HEK293 (cell line): ENCODE results near the gene CHN1.
A peak's percentile ranks its signal among the peaks of the same experiment; 100 is the strongest.

Experiments used
- CTCF ChIA-PET: fragments of 350-600 bp; formaldehyde crosslinking; extraction: SDS; loops from one replicate; lab custom pipeline; 2021; ENCODE audit warnings: antibody characterized with exemption; lab: Yijun Ruan, JAX
- POLR2A ChIA-PET: fragments of 300-600 bp; formaldehyde crosslinking; extraction: SDS; loops from one replicate; lab custom pipeline; 2020; ENCODE audit warnings: antibody characterized with exemption, inconsistent platforms; lab: Yijun Ruan, JAX
- H3K27ac ChIP-seq: fragments of 200-500 bp; sonication (Bioruptor generic); 2 replicates; pipeline ENCODE4 v1.5.1; 2014; ENCODE audit warnings: low read depth, low read length, control low read depth, inconsistent platforms; ENCODE audit errors: extremely low read depth
- H3K36me3 ChIP-seq, 2 experiments: fragments of 200-500 bp in 1 of 2; sonication (Bioruptor generic) in 1 of 2; 1 replicate in 1 of 2; 2 replicates in 1 of 2; pipeline ENCODE4 v1.5.1; 2014 to 2017; ENCODE audit warnings: inconsistent platforms in 2 of 2, low read length in 2 of 2; ENCODE audit not compliant: control insufficient read depth in 2 of 2, insufficient read depth in 1 of 2
- H3K4me1 ChIP-seq: fragments of 200-500 bp; sonication (Bioruptor generic); 2 replicates; pipeline ENCODE4 v1.5.1; 2014; ENCODE audit warnings: mild to moderate bottlenecking, low read length, inconsistent platforms; ENCODE audit not compliant: control insufficient read depth, insufficient read depth
- H3K4me3 ChIP-seq: 2 replicates; pipeline ENCODE4 v1.5.1; 2011; ENCODE audit warnings: low read depth, mild to moderate bottlenecking, control low read depth, low read length, moderate library complexity
- H3K9me3 ChIP-seq: fragments of 200-500 bp; sonication (Bioruptor generic); 2 replicates; pipeline ENCODE4 v1.5.1; 2014; ENCODE audit warnings: low read depth, low read length, inconsistent platforms; ENCODE audit not compliant: control insufficient read depth, insufficient read depth
- GLI4 ChIP-seq: fragments of 450-650 bp; formaldehyde crosslinking; IDR thresholded peaks from 2 replicates; pipeline ENCODE4 v1.5.1; 2016; ENCODE audit warnings: missing biosample characterization, missing genetic modification characterization
- KLF16 ChIP-seq: fragments of 450-650 bp; formaldehyde crosslinking; IDR thresholded peaks from 2 replicates; pipeline ENCODE4 v1.5.1; 2017; ENCODE audit warnings: missing biosample characterization, missing genetic modification characterization
- MYNN ChIP-seq: fragments of 450-650 bp; formaldehyde crosslinking; IDR thresholded peaks from 2 replicates; pipeline ENCODE4 v1.5.1; 2016; ENCODE audit warnings: missing biosample characterization, missing genetic modification characterization, borderline replicate concordance
- SCRT1 ChIP-seq: fragments of 450-650 bp; formaldehyde crosslinking; IDR thresholded peaks from 2 replicates; pipeline ENCODE4 v1.5.1; 2016; ENCODE audit warnings: missing biosample characterization, missing genetic modification characterization, borderline replicate concordance
- SP2 ChIP-seq: fragments of 450-650 bp; formaldehyde crosslinking; IDR thresholded peaks from 2 replicates; pipeline ENCODE4 v1.5.1; 2016; ENCODE audit warnings: missing biosample characterization, missing genetic modification characterization
- SP3 ChIP-seq: fragments of 450-650 bp; formaldehyde crosslinking; IDR thresholded peaks from 2 replicates; pipeline ENCODE4 v1.5.1; 2016; ENCODE audit warnings: missing biosample characterization, missing genetic modification characterization
- ZBTB21 ChIP-seq: fragments of 450-650 bp; formaldehyde crosslinking; IDR thresholded peaks from 2 replicates; pipeline ENCODE4 v1.5.1; 2017; ENCODE audit warnings: missing biosample characterization, missing genetic modification characterization
- ZFP41 ChIP-seq: fragments of 450-650 bp; formaldehyde crosslinking; IDR thresholded peaks from 2 replicates; pipeline ENCODE4 v1.5.1; 2016; ENCODE audit warnings: missing biosample characterization, missing genetic modification characterization, borderline replicate concordance
- ZNF133 ChIP-seq: fragments of 450-650 bp; formaldehyde crosslinking; IDR thresholded peaks from 2 replicates; pipeline ENCODE4 v1.5.1; 2016; ENCODE audit warnings: missing biosample characterization, missing genetic modification characterization
- ZNF18 ChIP-seq: fragments of 450-650 bp; formaldehyde crosslinking; IDR thresholded peaks from 2 replicates; pipeline ENCODE4 v1.5.1; 2016; ENCODE audit warnings: missing biosample characterization, missing genetic modification characterization
- ZNF202 ChIP-seq: fragments of 450-650 bp; formaldehyde crosslinking; IDR thresholded peaks from 2 replicates; pipeline ENCODE4 v1.5.1; 2016; ENCODE audit warnings: missing biosample characterization, missing genetic modification characterization, borderline replicate concordance
- ZNF26 ChIP-seq: fragments of 450-650 bp; formaldehyde crosslinking; IDR thresholded peaks from 2 replicates; pipeline ENCODE4 v1.5.1; 2016; ENCODE audit warnings: missing biosample characterization, missing genetic modification characterization
- ZNF449 ChIP-seq: fragments of 450-650 bp; formaldehyde crosslinking; IDR thresholded peaks from 2 replicates; pipeline ENCODE4 v1.5.1; 2017; ENCODE audit warnings: missing biosample characterization, mild to moderate bottlenecking, missing genetic modification characterization, moderate library complexity
- ZNF529 ChIP-seq: fragments of 450-650 bp; formaldehyde crosslinking; IDR thresholded peaks from 2 replicates; pipeline ENCODE4 v1.5.1; 2017; ENCODE audit warnings: missing genetic modification characterization, missing biosample characterization; ENCODE audit not compliant: insufficient replicate concordance
- ZNF558 ChIP-seq: fragments of 450-650 bp; formaldehyde crosslinking; IDR thresholded peaks from 2 replicates; pipeline ENCODE4 v1.5.1; 2016; ENCODE audit warnings: missing biosample characterization, missing genetic modification characterization
- ZSCAN4 ChIP-seq: fragments of 450-650 bp; formaldehyde crosslinking; IDR thresholded peaks from 2 replicates; pipeline ENCODE4 v1.5.1; 2017; ENCODE audit warnings: missing biosample characterization, missing genetic modification characterization

The CHN1 gene

GRCh38 chr2:174788291-174788929, 216.8 kb downstream of the CHN1 start:
- no peak overlapping the region for H3K27ac ChIP-seq
- H3K4me1 ChIP-seq: no peaks in the 10 kb centered on the region
- H3K4me3 ChIP-seq: no peak overlapping the region
- H3K36me3 ChIP-seq: no peaks in the 10 kb centered on the region
- no peak for TF ChIP-seq ZSCAN4 (tag by site-specific recombination)
- TF ChIP-seq SP3 (tag by site-specific recombination): 0 out of 2 replicates have a peak, but pooled peaks have one; percentile 30
- CTCF ChIA-PET: interaction anchor here (0.7 to 2.1 kb wide), 3 partner anchors 12 to 201 kb away, joined by 3 to 6 read pairs (median 5); no protein-coding TSS in a partner anchor
- POLR2A ChIA-PET: interaction anchor here (0.6 kb wide), 1 partner anchor 111 kb away, joined by 5 read pairs; no protein-coding TSS in a partner anchor
- no peaks in the 10 kb centered on the region for H3K9me3 ChIP-seq

GRCh38 chr2:174787487-174788205, 217.5 kb downstream of the CHN1 start:
- POLR2A ChIA-PET: interaction anchor here (0.6 kb wide), 1 partner anchor 110 kb away, joined by 5 read pairs; no protein-coding TSS in a partner anchor
- TF ChIP-seq KLF16 (tag by site-specific recombination) (no peak), ZFP41 (tag by site-specific recombination) (no peak), SCRT1 (tag by site-specific recombination) (no peak), SP2 (tag by site-specific recombination) (no peak), MYNN (no peak), ZNF202 (tag by site-specific recombination) (no peak)
- TF ChIP-seq, all 188 proteins: peak for 0
- no peaks in the 10 kb centered on the region for H3K9me3 ChIP-seq
- H3K4me3 ChIP-seq: no peak overlapping the region
- H3K4me1 ChIP-seq: no peaks in the 10 kb centered on the region
- no peak overlapping the region for H3K27ac ChIP-seq
- CTCF ChIA-PET: interaction anchor here (0.6 to 1.4 kb wide), 4 partner anchors 12 to 188 kb away, joined by 3 to 5 read pairs (median 4); no protein-coding TSS in a partner anchor
- H3K36me3 ChIP-seq: no peaks in the 10 kb centered on the region

GRCh38 chr2:174786066-174786725, 219.0 kb downstream of the CHN1 start:
- H3K27ac ChIP-seq: no peak overlapping the region
- TF ChIP-seq ZNF133 (tag by site-specific recombination) (no peak), ZNF26 (no peak), ZBTB21 (no peak), ZNF18 (tag by site-specific recombination) (no peak), ZNF558 (no peak), ZNF529 (tag by site-specific recombination) (no peak), GLI4 (no peak), ZNF449 (tag by site-specific recombination) (no peak)
- ChIA-PET POLR2A (interaction anchor here (0.6 kb wide), 1 partner anchor 11 kb away, joined by 3 read pairs; no protein-coding TSS in a partner anchor), CTCF (interaction anchor here (0.7 to 1.8 kb wide), 5 partner anchors 11 to 199 kb away, joined by 3 to 6 read pairs (median 3); no protein-coding TSS in a partner anchor)
- no peaks in the 10 kb centered on the region for H3K36me3 ChIP-seq
- H3K4me3 ChIP-seq: no peak overlapping the region
- H3K4me1 ChIP-seq: no peaks in the 10 kb centered on the region
- H3K9me3 ChIP-seq: no peaks in the 10 kb centered on the region
